ENCODE data around the gene B3GALT6. TPM values are rescaled to one million over a fixed set of nuclear protein-coding genes. Genes with fewer than 3 reads are reported as not detected.

Gene B3GALT6
- polyA plus RNA-seq, 3 donors: 15.2 to 18.8 (median 18.4) TPM

- no peak for DNase-seq (ENCODE audit: low read depth in 3 of 3, low spot score in 2 of 3)
Measured at GRCh38 chr1:1215080-1215676, 16.9 kb upstream of the B3GALT6 start.

GRCh38 chr1:1215881-1216605 is 16.0 kb upstream of the B3GALT6 start:
- no peak for DNase-seq (ENCODE audit: low read depth in 3 of 3, low spot score in 2 of 3)

GRCh38 chr1:1216770-1217620 is 15.0 kb upstream of the B3GALT6 start:
- DNase-seq (ENCODE audit: low read depth in 3 of 3, low spot score in 2 of 3): no peak

GRCh38 chr1:1217621-1218523 is 14.2 kb upstream of the B3GALT6 start:
- DNase-seq (ENCODE audit: low read depth in 3 of 3, low spot score in 2 of 3): no peak

- DNase-seq (ENCODE audit: low read depth in 3 of 3, low spot score in 2 of 3): no peak
Measured at GRCh38 chr1:1218524-1219200, 13.4 kb upstream of the B3GALT6 start.

- DNase-seq (ENCODE audit: low read depth in 3 of 3, low spot score in 2 of 3): no peak
Measured at GRCh38 chr1:1219341-1219740, 12.7 kb upstream of the B3GALT6 start.

- DNase-seq (ENCODE audit: low read depth in 3 of 3, low spot score in 2 of 3): no peak
Measured at GRCh38 chr1:1220197-1220596, 11.8 kb upstream of the B3GALT6 start.

GRCh38 chr1:1221887-1222574 is 10.0 kb upstream of the B3GALT6 start:
- no peak for DNase-seq (ENCODE audit: low read depth in 3 of 3, low spot score in 2 of 3)

GRCh38 chr1:1222575-1223225 is 9.3 kb upstream of the B3GALT6 start:
- no peak for DNase-seq (ENCODE audit: low read depth in 3 of 3, low spot score in 2 of 3)

GRCh38 chr1:1223321-1223720 is 8.7 kb upstream of the B3GALT6 start:
- DNase-seq (ENCODE audit: low read depth in 3 of 3, low spot score in 2 of 3): no peak

GRCh38 chr1:1223891-1224290 is 8.1 kb upstream of the B3GALT6 start:
- DNase-seq (ENCODE audit: low read depth in 3 of 3, low spot score in 2 of 3): no peak

GRCh38 chr1:1225238-1225845 is 6.7 kb upstream of the B3GALT6 start:
- DNase-seq (ENCODE audit: low read depth in 3 of 3, low spot score in 2 of 3): no peak

- no peak for DNase-seq (ENCODE audit: low read depth in 3 of 3, low spot score in 2 of 3)
Measured at GRCh38 chr1:1225913-1226312, 6.1 kb upstream of the B3GALT6 start.

GRCh38 chr1:1226566-1227362 is 5.3 kb upstream of the B3GALT6 start:
- no peak for DNase-seq (ENCODE audit: low read depth in 3 of 3, low spot score in 2 of 3)

- DNase-seq (ENCODE audit: low read depth in 3 of 3, low spot score in 2 of 3): no peak
Measured at GRCh38 chr1:1227386-1227785, 4.7 kb upstream of the B3GALT6 start.

GRCh38 chr1:1228187-1228586 is 3.9 kb upstream of the B3GALT6 start:
- no peak for DNase-seq (ENCODE audit: low read depth in 3 of 3, low spot score in 2 of 3)

- DNase-seq (ENCODE audit: low read depth in 3 of 3, low spot score in 2 of 3): no peak
Measured at GRCh38 chr1:1228596-1229321, 3.3 kb upstream of the B3GALT6 start.
